HG03159 (cell line): Measurements from ENCODE around the gene TRPM5.

ENCODE experiments used
- ATAC-seq: cut with Tn5 transposase; IDR thresholded peaks from one replicate; pipeline ENCODE4 v1.9.1; 2021; ENCODE audit warnings: mild to moderate bottlenecking, moderate library complexity; ENCODE audit not compliant: unreplicated experiment

The TRPM5 gene

DNA sequence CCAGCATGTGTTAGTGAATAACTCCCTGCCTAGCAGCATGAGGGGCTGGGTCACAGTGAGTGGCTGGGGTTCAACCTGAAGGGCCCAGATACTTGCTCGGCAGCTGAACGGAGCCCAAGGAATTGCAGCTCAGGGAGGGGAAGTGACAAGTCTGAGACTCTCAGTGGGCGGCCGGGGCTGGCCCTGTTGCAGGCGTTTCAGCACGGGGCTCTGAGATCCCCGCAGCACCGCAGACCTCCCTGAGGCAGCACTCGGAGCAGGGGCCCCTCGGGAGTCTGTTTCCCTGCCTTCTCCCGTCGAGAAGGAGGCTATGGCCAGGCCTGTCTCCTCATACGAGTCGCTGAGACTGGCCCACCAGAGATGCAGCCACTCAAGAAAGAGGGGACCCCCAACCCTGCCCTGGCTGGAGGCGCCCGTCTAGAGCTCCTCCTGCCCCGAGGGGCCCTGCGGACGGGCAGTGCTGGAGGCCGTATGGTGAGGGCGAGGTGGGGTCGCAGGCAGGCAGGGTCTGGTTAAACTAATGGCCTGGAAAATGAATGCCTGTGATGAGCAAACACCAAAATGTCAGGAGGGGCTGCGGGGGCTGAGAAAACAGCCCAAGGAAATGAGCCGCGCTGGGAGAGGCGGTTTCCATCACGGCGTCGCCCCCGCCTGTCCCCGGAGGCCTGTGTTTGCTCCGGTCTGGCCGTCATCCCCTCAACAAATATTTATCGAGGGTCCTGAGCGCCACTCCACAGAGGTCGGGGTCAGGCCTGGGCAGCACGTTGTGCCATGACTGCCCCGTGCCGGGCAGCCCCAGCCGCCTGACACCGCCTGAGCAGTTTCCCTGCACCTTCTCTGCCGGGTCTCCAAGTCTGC lies 34.5 kb downstream of the TRPM5 start:
- ATAC-seq, result no peak

DNA sequence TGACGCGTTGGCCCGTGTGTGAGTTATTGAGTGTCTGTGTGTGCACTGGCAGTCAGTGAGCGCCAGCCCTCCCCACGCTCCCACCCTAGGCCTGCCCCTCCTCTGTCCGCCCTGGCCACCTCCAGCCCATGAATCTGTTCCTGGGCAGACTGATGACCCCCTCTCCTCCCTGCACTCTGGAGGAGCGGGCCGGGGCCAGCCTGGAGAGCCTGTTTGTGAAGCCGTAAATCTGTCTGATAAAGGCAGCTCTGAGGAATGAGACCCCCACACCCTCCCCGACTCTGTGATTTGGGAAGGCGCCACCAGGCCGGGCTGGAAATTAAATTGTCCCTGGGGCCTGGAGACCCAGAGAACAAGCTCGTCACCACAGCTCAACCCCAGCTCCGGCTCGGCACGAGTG lies 35.2 kb downstream of the TRPM5 start:
- no peak for ATAC-seq

DNA sequence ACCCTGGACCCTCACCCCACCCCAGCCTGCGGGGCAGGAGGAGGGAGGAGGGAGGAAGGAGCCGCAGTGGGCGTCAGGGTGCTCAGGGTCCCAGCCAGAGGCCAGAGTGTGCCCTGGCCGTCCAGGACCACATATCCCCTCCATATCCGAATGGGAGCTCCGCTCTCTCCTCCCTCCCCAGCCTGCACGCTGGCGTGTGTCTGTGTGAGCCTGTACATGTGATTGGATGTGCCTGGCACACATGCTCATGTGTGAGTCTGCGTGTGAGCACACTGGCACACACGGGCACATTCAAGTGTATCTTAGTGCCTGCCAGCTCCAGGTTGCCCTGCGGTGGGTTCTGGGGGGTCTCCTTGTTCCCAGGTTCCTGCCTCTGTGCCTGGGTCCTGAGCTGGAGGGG lies 35.6 kb downstream of the TRPM5 start:
- ATAC-seq, result no peak

DNA sequence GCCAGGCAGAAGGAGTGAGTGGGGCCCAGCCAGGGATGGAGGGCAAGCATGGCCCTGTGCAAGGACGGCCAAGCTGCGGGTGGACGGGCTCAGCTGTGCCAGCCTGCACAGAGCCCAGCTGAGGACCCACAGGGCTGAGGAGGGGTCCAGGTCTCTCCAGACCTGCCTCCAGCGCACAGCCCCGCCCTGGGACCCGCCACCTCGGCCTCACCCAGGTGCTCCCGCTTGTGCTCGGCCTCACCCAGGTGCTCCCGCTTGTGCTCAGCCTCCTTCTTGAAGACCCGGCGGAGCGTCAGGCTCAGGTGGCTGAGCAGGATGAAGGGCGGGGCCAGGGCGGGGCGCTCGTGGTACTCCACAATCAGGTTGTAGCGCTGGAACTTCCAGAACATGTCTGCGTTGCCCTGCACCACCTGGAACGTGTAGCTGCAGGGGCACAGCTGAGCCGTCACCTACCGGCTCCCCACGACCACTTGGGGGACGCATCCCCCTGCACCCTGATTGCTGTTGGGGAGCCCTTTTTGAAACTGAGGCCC lies 37.4 kb downstream of the TRPM5 start:
- no peak for ATAC-seq

DNA sequence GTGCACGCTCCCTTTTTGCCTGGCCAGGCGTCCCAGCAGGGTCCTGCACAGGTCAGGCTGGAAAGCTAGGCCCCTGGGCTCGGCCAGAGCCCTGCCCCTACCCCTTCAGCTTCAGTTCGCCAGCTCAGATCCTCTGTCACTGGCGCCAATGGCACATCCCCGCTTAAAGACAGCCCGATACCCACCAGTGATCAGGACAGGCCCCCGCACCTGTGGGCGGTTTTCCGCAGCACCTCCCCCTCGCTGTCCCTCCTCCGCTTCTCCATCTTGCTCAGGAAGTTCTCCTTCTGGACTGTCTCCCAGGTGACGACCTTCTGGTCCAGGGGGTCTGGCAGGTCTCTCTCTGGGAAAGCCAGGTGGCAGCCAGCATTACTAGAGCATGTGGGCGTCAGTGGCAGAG lies 37.9 kb downstream of the TRPM5 start:
- ATAC-seq, result no peak

DNA sequence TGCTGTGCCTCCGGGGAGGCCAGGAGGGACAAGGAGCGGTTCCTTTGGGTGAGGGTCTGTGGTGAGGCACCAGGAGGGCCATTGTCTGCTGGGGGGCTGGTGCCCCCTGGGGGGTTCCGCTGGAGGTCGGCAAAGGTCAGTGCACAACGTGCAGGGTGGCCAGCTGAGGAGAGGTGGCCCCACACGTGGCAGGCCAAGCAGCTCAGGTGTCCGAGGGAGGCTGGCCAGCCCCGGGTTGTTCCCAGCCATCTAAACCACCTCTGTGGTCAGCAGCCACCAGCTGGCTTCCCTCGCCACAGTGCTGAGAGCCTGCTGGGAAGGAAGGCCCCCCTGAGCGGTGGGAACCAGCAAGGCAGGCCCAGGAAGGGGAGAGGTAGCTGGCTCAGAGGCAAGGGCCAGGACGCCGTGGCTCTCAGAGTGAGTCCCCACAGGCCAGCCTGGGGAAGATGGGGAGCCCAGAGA lies 39.5 kb downstream of the TRPM5 start:
- ATAC-seq, result no peak

DNA sequence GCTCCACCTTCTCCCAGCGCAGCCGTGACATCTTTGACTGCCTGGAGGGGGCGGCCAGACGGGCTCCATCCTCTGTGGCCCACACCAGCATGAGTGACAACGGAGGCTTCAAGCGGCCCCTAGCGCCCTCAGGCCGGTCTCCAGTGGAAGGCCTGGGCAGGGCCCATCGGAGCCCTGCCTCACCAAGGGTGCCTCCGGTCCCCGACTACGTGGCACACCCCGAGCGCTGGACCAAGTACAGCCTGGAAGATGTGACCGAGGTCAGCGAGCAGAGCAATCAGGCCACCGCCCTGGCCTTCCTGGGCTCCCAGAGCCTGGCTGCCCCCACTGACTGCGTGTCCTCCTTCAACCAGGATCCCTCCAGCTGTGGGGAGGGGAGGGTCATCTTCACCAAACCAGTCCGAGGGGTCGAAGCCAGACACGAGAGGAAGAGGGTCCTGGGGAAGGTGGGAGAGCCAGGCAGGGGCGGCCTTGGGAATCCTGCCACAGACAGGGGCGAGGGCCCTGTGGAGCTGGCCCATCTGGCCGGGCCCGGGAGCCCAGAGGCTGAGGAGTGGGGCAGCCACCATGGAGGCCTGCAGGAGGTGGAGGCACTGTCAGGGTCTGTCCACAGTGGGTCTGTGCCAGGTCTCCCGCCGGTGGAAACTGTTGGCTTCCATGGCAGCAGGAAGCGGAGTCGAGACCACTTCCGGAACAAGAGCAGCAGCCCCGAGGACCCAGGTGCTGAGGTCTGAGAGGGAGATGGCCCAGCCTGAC lies 41.2 kb downstream of the TRPM5 start:
- no peak for ATAC-seq

DNA sequence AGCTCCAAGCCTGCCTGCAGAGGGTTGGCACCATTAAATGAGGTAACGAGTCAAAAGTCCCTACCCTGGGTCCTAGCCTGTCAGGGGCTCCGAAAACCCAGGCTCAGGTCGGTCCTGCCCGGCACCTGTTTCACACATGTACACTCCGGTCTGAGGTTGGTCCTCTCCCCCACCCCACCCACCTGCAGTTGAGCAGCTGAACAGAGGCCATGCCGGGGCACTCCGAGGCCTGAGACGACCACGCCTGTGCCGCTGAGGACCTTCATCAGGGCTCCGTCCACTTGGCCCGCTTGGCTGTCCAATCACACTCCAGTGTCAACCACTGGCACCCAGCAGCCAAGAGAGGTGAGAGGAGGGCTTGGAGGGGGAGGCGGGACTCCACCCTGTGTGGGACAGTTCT lies 42.2 kb downstream of the TRPM5 start:
- no peak for ATAC-seq

DNA sequence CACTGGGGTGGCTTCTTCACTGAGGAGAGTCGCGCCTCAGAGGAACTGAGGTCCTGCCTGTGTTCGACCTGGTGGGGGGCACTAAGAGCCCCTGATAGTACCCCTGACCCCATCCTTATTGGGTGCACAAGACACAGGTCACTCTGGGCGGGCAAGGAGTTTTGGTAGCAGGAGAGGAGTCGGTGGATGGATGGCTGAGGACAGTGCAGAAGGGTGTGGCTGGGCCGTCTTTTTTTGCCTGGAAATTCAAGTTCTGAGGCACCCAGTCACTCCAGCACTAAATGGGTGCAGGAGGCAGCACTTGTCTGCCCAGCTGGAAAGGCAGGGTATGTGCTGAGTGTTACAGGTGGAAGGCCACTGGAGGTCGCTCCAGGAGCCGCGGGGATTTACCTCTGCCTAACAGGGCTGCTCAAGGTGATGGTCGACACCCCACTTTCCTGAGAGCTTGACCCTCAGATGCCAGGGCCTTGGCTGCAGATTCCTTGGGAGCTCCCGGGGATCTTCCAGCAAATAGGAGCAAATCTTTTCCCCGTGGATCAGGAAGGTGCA lies 42.8 kb downstream of the TRPM5 start:
- ATAC-seq, result no peak

DNA sequence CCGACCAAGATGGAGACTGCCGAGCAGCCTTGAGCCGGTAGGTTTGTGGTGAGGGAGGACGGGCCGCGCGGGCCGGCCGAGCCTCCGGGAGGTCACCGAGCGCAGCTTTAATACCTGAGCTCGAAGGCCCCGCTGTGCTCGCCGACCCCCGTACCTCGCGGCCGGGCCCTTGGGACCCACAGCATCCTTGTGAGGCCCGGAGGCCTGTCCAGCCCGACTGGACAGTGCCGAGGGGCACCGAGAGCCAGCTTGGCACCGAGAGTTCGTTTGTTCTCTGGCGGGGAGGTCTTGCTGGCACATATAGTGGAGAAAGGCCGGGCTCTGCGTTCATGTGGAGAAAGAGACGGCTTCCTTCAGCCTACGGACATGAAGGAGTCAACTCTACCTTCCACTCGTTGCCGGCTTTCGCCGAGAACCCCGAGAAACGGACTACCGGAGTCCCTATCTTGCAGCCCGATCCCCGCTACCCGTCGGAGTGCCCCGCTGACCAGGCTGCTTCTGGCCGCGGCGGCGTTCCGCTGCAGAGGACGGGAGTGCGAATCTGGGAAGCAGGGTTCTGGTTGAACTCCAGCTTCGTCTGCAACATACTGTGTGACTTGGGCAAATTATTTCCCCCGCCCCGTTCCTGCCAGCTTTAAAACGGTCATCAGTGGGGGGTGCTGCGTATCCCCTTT lies 43.4 kb downstream of the TRPM5 start:
- ATAC-seq, result peak; percentile 0

DNA sequence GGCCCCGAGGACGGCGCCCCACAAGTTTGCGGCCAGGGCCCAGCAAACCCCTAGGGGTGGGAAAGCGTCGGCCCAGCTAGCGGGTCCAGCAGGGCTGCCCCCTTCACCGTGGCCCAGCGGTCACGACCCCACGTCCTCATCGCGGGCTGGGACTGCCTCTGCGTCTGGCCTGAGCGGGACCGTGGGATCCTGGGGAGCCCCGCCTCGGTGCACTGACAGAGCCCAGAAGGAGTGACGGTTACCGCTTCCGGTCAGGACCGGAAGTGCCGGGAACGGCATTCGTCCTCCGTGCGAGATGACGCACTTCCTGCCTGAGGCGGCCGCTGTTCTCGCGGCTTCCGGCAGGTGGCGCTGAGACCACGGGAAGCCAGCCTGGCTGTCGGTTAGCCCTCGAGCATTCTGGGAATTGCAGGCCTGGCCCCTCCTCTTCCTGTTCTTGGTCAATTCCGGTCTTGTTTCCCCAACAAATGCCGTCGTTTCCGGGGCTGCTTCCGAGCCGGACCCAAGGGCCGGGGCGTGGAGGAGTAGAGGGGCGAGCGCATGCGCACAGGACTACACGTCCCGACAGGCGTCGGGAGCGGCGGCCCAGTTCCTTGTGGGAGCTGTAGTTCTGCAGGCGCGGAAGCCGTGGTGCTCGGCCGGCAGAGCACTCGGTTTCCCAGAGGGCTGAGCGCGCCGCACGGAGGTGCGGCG lies 44.1 kb downstream of the TRPM5 start, which contains the start of gene TSSC4:
Gene TSSC4 (plus strand): TSS at position 682 of the 693 bp plus-strand sequence. CDS start 1,884 bp downstream, outside the sequence.
- ATAC-seq, result peak; percentile 81

DNA sequence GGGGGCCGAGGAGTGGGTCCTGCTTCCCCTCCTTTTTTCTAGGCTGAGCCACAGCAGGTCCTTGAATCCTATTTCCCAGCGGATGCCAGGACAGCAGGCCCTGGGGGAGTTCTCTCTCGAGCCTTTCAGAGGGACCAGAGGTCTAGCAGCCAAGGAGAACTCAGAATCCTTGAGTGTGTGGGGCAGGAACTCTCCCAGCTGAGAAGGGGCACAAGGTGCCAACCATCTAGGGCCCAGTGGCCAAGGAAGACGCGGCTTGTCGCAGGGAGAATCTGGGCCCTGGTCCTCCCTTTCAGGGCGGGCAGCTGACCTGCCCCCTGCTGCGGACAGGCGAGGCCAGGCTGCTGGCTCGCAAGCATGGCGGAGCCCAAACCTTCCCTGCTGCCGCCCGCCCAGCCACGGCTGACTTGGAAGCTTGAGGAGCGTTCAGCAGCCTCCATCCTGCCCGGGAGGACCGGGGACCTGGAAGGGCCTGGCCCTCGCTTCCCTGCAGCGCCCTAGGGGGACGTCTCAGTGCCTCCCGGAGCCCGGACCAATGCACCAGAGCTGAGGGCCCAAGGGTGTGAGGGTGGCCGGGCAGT lies 44.7 kb downstream of the TRPM5 start:
- peak; percentile 5 for ATAC-seq

DNA sequence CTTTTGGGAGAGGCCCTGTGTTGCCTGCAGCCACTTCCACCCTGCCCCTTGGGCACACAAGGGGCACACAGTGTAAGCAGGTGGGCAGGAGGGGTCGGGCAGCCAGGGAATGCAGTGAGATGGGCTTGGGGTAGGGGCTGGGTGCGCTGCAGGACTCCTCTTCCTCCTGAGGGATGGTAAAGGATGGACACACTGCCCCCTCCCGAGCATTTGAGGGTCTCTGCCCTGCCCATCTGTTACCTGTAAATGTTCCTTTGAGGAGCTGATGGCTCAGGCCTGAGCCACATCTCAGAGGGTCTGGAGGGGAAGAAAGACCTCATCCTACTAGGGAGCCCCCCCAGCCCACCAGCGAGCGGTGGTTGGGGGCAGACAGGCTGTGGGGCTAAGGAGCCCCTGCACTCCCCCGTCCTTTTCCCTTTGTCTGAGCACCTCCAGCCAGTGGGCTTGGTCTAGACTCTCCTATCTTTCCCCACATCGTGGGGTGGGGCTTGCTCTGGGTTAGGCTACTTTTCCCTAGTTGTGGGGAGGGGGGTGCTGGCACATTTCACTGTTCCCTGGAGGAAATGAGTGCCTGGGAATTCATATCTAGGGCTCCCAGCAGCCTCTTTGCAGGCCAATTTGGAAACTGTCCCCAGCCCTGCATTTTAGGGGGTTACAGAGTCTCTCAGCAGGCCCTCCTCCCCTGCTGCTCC lies 45.5 kb downstream of the TRPM5 start:
- ATAC-seq, result no peak

DNA sequence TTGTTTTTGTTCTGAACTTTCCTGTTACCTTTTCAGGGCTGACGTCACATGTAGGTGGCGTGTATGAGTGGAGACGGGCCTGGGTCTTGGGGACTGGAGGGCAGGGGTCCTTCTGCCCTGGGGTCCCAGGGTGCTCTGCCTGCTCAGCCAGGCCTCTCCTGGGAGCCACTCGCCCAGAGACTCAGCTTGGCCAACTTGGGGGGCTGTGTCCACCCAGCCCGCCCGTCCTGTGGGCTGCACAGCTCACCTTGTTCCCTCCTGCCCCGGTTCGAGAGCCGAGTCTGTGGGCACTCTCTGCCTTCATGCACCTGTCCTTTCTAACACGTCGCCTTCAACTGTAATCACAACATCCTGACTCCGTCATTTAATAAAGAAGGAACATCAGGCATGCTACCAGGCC lies 47.3 kb downstream of the TRPM5 start:
- ATAC-seq, result no peak

DNA sequence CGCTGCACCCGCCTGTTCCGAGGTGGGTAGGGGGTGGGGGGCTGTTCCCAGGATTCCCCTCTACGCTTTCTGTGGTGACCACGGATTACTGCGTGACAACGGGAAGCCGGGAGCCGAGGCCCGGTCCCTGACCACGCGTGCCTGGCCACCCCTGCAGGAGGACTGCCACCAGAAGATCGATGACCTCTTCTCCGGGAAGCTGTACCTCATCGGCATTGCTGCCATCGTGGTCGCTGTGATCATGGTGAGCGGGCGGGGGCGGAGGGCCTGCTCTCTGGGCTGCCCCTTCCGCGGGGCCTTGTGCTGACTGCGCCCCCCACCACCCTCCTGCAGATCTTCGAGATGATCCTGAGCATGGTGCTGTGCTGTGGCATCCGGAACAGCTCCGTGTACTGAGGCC lies 47.8 kb downstream of the TRPM5 start:
- no peak for ATAC-seq

DNA sequence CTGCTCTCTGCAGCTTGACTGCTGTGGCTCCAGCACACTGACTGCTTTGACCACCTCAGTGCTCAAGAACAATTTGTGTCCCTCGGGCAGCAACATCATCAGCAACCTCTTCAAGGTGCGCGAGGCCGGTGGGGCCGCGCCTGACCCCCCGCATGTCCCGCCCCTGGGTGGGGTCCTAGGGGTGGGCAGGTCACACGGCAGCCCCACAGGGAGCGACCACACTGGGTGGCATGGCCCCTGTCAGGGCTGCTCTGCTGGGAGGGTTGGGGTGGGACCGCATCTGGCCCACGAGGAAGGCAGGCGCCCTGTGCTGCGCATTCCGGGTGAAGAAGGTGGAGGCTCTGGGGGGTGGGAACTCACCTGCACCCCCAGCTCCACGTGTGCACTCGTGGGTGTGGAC lies 48.5 kb downstream of the TRPM5 start:
- no peak for ATAC-seq

DNA sequence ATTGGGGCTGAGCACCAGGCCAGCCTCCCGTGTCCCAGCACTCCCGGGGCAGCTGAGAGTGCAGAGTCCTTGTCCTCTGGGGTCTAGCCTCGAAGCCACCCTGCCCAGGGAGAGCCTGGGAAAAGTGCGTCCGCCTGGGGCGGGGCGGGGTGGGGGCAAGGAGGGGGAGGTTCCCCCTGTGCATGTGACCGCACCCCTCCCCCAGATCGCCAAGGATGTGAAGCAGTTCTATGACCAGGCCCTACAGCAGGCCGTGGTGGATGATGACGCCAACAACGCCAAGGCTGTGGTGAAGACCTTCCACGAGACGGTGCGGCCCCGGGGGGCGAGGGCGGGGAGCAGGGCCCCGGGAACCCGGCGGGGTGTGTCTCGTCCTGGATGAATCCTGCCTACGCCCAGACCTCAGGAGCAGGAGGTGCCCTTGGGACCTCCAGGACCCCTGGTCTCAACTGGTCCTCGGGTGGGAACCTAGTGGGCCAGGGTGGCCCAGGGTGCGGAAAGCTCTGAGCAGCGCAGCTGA lies 49.0 kb downstream of the TRPM5 start:
- no peak for ATAC-seq

DNA sequence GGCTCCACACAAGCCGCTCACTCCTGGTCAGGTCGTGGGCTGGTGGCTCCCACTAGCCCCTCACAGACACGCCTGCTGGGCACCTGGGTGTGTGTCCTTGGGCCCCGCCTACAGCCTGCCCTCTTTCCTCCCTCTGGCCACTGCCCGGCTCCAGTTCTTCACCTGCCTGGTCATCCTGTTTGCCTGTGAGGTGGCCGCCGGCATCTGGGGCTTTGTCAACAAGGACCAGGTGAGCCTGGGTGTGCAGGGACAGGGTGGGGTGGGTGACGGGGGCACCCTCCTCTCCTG lies 49.6 kb downstream of the TRPM5 start:
- no peak for ATAC-seq
